H9 (cell line): ENCODE data around the gene LRMDA. TPM values are rescaled to one million over a fixed set of nuclear protein-coding genes. Genes with fewer than 3 reads are reported as not detected.

Experiments
- DNase-seq: peaks from one replicate; pipeline ENCODE4 v3.0.0-alpha.2; 2017
- H2AFZ ChIP-seq: one replicate; pipeline ENCODE4 v1.6.1; 2013; ENCODE audit warnings: mild to moderate bottlenecking, low read length, control low read depth, moderate library complexity
- H2AK5ac ChIP-seq: 2 replicates; pipeline ENCODE4 v1.6.1; 2013; ENCODE audit warnings: low read length, control low read depth, mixed read lengths; ENCODE audit not compliant: insufficient read length
- H2BK120ac ChIP-seq: one replicate; pipeline ENCODE4 v1.6.1; 2013; ENCODE audit warnings: low read depth, mild to moderate bottlenecking, low read length, control low read depth, inconsistent platforms; ENCODE audit not compliant: poor library complexity, severe bottlenecking
- H2BK12ac ChIP-seq: 2 replicates; pipeline ENCODE4 v1.6.1; 2013; ENCODE audit warnings: low read length, control low read depth, mixed read lengths, low read depth; ENCODE audit not compliant: insufficient read length
- H2BK15ac ChIP-seq: 2 replicates; pipeline ENCODE4 v1.6.1; 2013; ENCODE audit warnings: low read depth, low read length, control low read depth
- H2BK20ac ChIP-seq: one replicate; pipeline ENCODE4 v1.6.1; 2013; ENCODE audit warnings: low read depth, mild to moderate bottlenecking, low read length, control low read depth, inconsistent platforms; ENCODE audit not compliant: poor library complexity, severe bottlenecking
- H2BK5ac ChIP-seq: 2 replicates; pipeline ENCODE4 v1.6.1; 2013; ENCODE audit warnings: low read length, control low read depth, mixed read lengths; ENCODE audit not compliant: insufficient read length
- H3K14ac ChIP-seq: 2 replicates; pipeline ENCODE4 v1.6.1; 2013; ENCODE audit warnings: low read length, control low read depth; ENCODE audit not compliant: insufficient read depth
- H3K18ac ChIP-seq: 2 replicates; pipeline ENCODE4 v1.6.1; 2013; ENCODE audit warnings: low read depth, mild to moderate bottlenecking, mixed read lengths, low read length, control low read depth; ENCODE audit not compliant: insufficient read length
- H3K23ac ChIP-seq: 2 replicates; pipeline ENCODE4 v1.6.1; 2013; ENCODE audit warnings: low read length, control low read depth, mixed read lengths, low read depth; ENCODE audit not compliant: insufficient read length
- H3K23me2 ChIP-seq: 2 replicates; pipeline ENCODE4 v1.6.1; 2013; ENCODE audit warnings: low read depth, mild to moderate bottlenecking, mixed read lengths, low read length, control low read depth; ENCODE audit not compliant: insufficient read length, poor library complexity, severe bottlenecking
- H3K27ac ChIP-seq: 2 replicates; pipeline ENCODE4 v1.5.1; 2013; ENCODE audit warnings: low read length, control low read depth, mixed read lengths, low read depth; ENCODE audit not compliant: insufficient read length
- H3K27me3 ChIP-seq: 2 replicates; pipeline ENCODE4 v1.6.1; 2013; ENCODE audit warnings: low read length, control low read depth, inconsistent platforms; ENCODE audit not compliant: insufficient read depth
- H3K4ac ChIP-seq: 2 replicates; pipeline ENCODE4 v1.6.1; 2013; ENCODE audit warnings: low read depth, mild to moderate bottlenecking, control low read depth, inconsistent platforms, low read length, moderate library complexity
- H3K4me1 ChIP-seq: 2 replicates; pipeline ENCODE4 v1.6.1; 2013; ENCODE audit warnings: low read length, control low read depth, inconsistent platforms; ENCODE audit not compliant: insufficient read depth
- H3K4me2 ChIP-seq: 2 replicates; pipeline ENCODE4 v1.6.1; 2013; ENCODE audit warnings: low read length, control low read depth, mixed read lengths; ENCODE audit not compliant: insufficient read length, insufficient read depth
- H3K56ac ChIP-seq: 2 replicates; pipeline ENCODE4 v1.6.1; 2013; ENCODE audit warnings: low read depth, mild to moderate bottlenecking, mixed read lengths, low read length, control low read depth; ENCODE audit not compliant: insufficient read length
- H3K79me1 ChIP-seq: 2 replicates; pipeline ENCODE4 v1.6.1; 2013; ENCODE audit warnings: low read depth, mild to moderate bottlenecking, moderate library complexity, low read length, control low read depth, inconsistent platforms; ENCODE audit not compliant: insufficient read depth, poor library complexity, severe bottlenecking
- H3K79me2 ChIP-seq: 2 replicates; pipeline ENCODE4 v1.6.1; 2013; ENCODE audit warnings: low read length, control low read depth, inconsistent platforms; ENCODE audit not compliant: insufficient read depth
- H3K9ac ChIP-seq: 2 replicates; pipeline ENCODE4 v1.6.1; 2013; ENCODE audit warnings: low read length, control low read depth, mixed read lengths; ENCODE audit not compliant: insufficient read length; ENCODE audit errors: extremely low read depth
- H3K9me3 ChIP-seq: one replicate; pipeline ENCODE4 v1.6.1; 2013; ENCODE audit warnings: low read depth, low read length, inconsistent platforms; ENCODE audit not compliant: control insufficient read depth
- H3T11ph ChIP-seq: one replicate; pipeline ENCODE4 v1.6.1; 2013; ENCODE audit warnings: mild to moderate bottlenecking, low read length, control low read depth, inconsistent platforms
- H4K20me1 ChIP-seq: one replicate; pipeline ENCODE4 v1.6.1; 2013; ENCODE audit not compliant: control insufficient read depth, insufficient read length, insufficient read depth
- H4K5ac ChIP-seq: 2 replicates; pipeline ENCODE4 v1.6.1; 2013; ENCODE audit warnings: low read depth, mild to moderate bottlenecking, mixed read lengths, low read length, control low read depth; ENCODE audit not compliant: insufficient read length
- H4K8ac ChIP-seq: replicated peaks from 2 replicates; pipeline ENCODE4 v1.6.1; 2013; ENCODE audit warnings: low read length, control low read depth, mixed read lengths, low read depth; ENCODE audit not compliant: insufficient read length
- H4K91ac ChIP-seq: 2 replicates; pipeline ENCODE4 v1.6.1; 2013; ENCODE audit warnings: low read depth, mild to moderate bottlenecking, moderate library complexity, mixed read lengths, low read length, control low read depth; ENCODE audit not compliant: insufficient read length
- H3K27ac Mint-ChIP-seq, 3 experiments: 2 replicates in 2 of 3; 3 replicates in 1 of 3; pipeline ENCODE4 v1.8.0; 2020 to 2021; ENCODE audit warnings: mixed read lengths in 3 of 3, mild to moderate bottlenecking in 1 of 3, moderate library complexity in 1 of 3
- H3K27me3 Mint-ChIP-seq: 2 replicates; pipeline ENCODE4 v1.8.0; 2021; ENCODE audit warnings: low read depth, mild to moderate bottlenecking, moderate library complexity, mixed read lengths
- H3K36me3 Mint-ChIP-seq, 3 experiments: 2 replicates in 2 of 3; 3 replicates in 1 of 3; pipeline ENCODE4 v1.8.0; 2020 to 2021; ENCODE audit warnings: low read depth in 3 of 3, mixed read lengths in 3 of 3; ENCODE audit not compliant: insufficient read depth in 1 of 3
- H3K4me1 Mint-ChIP-seq, 2 experiments: 2 replicates each; pipeline ENCODE4 v1.8.0; 2020; ENCODE audit warnings: mixed read lengths in 2 of 2
- H3K4me3 Mint-ChIP-seq, 2 experiments: 2 replicates in 1 of 2; 3 replicates in 1 of 2; pipeline ENCODE4 v1.8.0; 2020 to 2021; ENCODE audit warnings: mild to moderate bottlenecking in 2 of 2, mixed read lengths in 2 of 2, moderate library complexity in 1 of 2
- H3K9me3 Mint-ChIP-seq, 2 experiments: 2 replicates in 1 of 2; 3 replicates in 1 of 2; pipeline ENCODE4 v1.8.0; 2020; ENCODE audit warnings: mild to moderate bottlenecking in 2 of 2, mixed read lengths in 2 of 2, moderate library complexity in 1 of 2
- WGBS: extraction: QIAGEN DNeasy Blood & Tissue Kit; methylation state at CpG from one replicate; pipeline ENCODE4 v1.1.7; 2013; ENCODE audit warnings: missing lambda C conversion rate, low lambda C conversion rate, mixed read lengths; ENCODE audit not compliant: insufficient read length; ENCODE audit errors: extremely low coverage; 5-methylcytosine and 5-hydroxymethylcytosine counted together
- total RNA-seq: library from RNA; stranded (reverse); gene quantifications from 2 replicates; pipeline ENCODE4 v1.2.1, GENCODE V29; 2021
- TF ChIP-seq, protein P1 (sequence below): fragments of 200-600 bp; sonication (generic); conservative IDR thresholded peaks from 3 replicates; pipeline ENCODE4 v1.8.0; 2021; ENCODE audit warnings: antibody characterized with exemption, mild to moderate bottlenecking

LRMDA gene
- total RNA-seq, 1 experiment from 2014 or later: 1.8 TPM

- H2BK15ac ChIP-seq: no peak overlapping the region
- H3K23me2 ChIP-seq: no peaks in the 10 kb centered on the region
- peaks cover 17 to 33% of the 10 kb centered on the region in 2 experiments for H3K4me1 Mint-ChIP-seq
- no peak overlapping the region for H4K5ac ChIP-seq
- H3K27me3 ChIP-seq: no peaks in the 10 kb centered on the region
- H3K4ac ChIP-seq: no peak overlapping the region
- no peak overlapping the region for H3K18ac ChIP-seq
- H2BK20ac ChIP-seq: no peak overlapping the region
- no peak overlapping the region for H2BK120ac ChIP-seq
- H3T11ph ChIP-seq: no peak overlapping the region
- H2BK5ac ChIP-seq: no peak overlapping the region
- DNase-seq: no peak
- TF ChIP-seq, protein P1, sequence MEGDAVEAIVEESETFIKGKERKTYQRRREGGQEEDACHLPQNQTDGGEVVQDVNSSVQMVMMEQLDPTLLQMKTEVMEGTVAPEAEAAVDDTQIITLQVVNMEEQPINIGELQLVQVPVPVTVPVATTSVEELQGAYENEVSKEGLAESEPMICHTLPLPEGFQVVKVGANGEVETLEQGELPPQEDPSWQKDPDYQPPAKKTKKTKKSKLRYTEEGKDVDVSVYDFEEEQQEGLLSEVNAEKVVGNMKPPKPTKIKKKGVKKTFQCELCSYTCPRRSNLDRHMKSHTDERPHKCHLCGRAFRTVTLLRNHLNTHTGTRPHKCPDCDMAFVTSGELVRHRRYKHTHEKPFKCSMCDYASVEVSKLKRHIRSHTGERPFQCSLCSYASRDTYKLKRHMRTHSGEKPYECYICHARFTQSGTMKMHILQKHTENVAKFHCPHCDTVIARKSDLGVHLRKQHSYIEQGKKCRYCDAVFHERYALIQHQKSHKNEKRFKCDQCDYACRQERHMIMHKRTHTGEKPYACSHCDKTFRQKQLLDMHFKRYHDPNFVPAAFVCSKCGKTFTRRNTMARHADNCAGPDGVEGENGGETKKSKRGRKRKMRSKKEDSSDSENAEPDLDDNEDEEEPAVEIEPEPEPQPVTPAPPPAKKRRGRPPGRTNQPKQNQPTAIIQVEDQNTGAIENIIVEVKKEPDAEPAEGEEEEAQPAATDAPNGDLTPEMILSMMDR: no peak
- H3K36me3 Mint-ChIP-seq: no peaks in the 10 kb centered on the region
- H3K79me2 ChIP-seq: no peaks in the 10 kb centered on the region
- no peak overlapping the region for H2AK5ac ChIP-seq
- no peak overlapping the region for H4K8ac ChIP-seq
- no peak overlapping the region for H4K91ac ChIP-seq
- no peak overlapping the region for H2AFZ ChIP-seq
- peaks cover 9% of the 10 kb centered on the region for H3K4me1 ChIP-seq
- WGBS: no CpG with 5 or more reads among the region's 4 CpGs
- H3K14ac ChIP-seq: no peak overlapping the region
- no peak overlapping the region for H3K23ac ChIP-seq
- H3K4me3 Mint-ChIP-seq: no peak overlapping the region
- H3K9me3 ChIP-seq: no peaks in the 10 kb centered on the region
- H3K9me3 Mint-ChIP-seq: no peaks in the 10 kb centered on the region; a peak in 2 of 5 replicates
- H3K79me1 ChIP-seq: no peaks in the 10 kb centered on the region
- H3K27ac Mint-ChIP-seq: no peak overlapping the region
- H3K4me2 ChIP-seq: no peak overlapping the region
- no peak overlapping the region for H3K56ac ChIP-seq
- no peak overlapping the region for H2BK12ac ChIP-seq
- H3K27ac ChIP-seq: no peak overlapping the region
- H3K9ac ChIP-seq: no peak overlapping the region
- H3K27me3 Mint-ChIP-seq: peaks cover 4% of the 10 kb centered on the region
- H4K20me1 ChIP-seq: no peaks in the 10 kb centered on the region
Observed at GRCh38 chr10:76197293-76197692, 765.9 kb downstream of the LRMDA start.
